Measurements from ENCODE around the gene HMG20B. TPM values are rescaled to one million over a fixed set of nuclear protein-coding genes. Genes with fewer than 3 reads are reported as not detected.

Gene HMG20B
- total RNA-seq, 4 donors from 2014 or later: 31.4 to 61.1 (median 36.6) TPM

- intact Hi-C loops (cut with DNase I; ENCODE audit: low total_unique reads): no loop called here
- peaks cover 10 to 12% of the 10 kb centered on the region in 2 donors for H3K4me1 ChIP-seq
These were observed 21.6 kb upstream of the HMG20B start for GRCh38 chr19:3550947-3551791.

DNA sequence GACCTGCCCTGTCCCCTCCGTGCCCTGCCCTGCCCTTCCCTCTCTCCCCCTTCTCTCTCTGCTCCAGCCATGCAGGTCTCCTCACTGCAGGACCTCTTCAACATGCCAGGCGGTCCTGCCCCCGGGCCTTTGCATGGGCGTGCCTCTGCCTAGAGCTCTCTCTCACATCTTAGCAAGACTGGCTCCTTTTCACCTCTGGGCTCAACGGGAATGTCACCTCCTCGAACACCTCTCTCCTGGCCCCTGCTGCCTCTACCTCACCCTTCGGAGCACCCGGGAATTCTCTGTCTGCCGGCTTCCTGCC, 21.0 kb upstream of the HMG20B start:
- Histone ChIP-seq H3K27ac (no peak overlapping the region), H3K9me3 (no peaks in the 10 kb centered on the region), H3K4me1 (peaks cover 14 to 15% of the 10 kb centered on the region in 2 donors), H3K4me3 (no peak overlapping the region), H3K27me3 (no peaks in the 10 kb centered on the region), H3K36me3 (no peaks in the 10 kb centered on the region)
- in situ Hi-C loops (cut with MboI; ENCODE audit: low sequenced_read_pairs in 4 of 4) (no loop called here), intact Hi-C loops (cut with DNase I; ENCODE audit: low total_unique reads) (no loop called here)
- ATAC-seq (no peak), DNase-seq (no peak)
- TF ChIP-seq, protein P1, sequence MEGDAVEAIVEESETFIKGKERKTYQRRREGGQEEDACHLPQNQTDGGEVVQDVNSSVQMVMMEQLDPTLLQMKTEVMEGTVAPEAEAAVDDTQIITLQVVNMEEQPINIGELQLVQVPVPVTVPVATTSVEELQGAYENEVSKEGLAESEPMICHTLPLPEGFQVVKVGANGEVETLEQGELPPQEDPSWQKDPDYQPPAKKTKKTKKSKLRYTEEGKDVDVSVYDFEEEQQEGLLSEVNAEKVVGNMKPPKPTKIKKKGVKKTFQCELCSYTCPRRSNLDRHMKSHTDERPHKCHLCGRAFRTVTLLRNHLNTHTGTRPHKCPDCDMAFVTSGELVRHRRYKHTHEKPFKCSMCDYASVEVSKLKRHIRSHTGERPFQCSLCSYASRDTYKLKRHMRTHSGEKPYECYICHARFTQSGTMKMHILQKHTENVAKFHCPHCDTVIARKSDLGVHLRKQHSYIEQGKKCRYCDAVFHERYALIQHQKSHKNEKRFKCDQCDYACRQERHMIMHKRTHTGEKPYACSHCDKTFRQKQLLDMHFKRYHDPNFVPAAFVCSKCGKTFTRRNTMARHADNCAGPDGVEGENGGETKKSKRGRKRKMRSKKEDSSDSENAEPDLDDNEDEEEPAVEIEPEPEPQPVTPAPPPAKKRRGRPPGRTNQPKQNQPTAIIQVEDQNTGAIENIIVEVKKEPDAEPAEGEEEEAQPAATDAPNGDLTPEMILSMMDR (IDR thresholded peaks at IDR 0.05 in 4 of 5, conservative IDR thresholded peaks at IDR 0.05 in 1 of 5): no peak
- TF ChIP-seq POLR2A (IDR thresholded peaks at IDR 0.05): no peak

More at GRCh38 chr19:3550947-3551791, 21.6 kb upstream of the HMG20B start:
- Histone ChIP-seq H3K4me3 (no peak overlapping the region), H3K9me3 (no peaks in the 10 kb centered on the region), H3K36me3 (no peaks in the 10 kb centered on the region), H3K27me3 (no peaks in the 10 kb centered on the region), H3K27ac (no peak overlapping the region)
- in situ Hi-C loops (cut with MboI; ENCODE audit: low sequenced_read_pairs in 4 of 4): no loop called here
- DNase-seq: no peak
- TF ChIP-seq, protein P1 (IDR thresholded peaks at IDR 0.05 in 4 of 5, conservative IDR thresholded peaks at IDR 0.05 in 1 of 5): no peak
- TF ChIP-seq POLR2A (IDR thresholded peaks at IDR 0.05): no peak
- ATAC-seq: no peak

DNA sequence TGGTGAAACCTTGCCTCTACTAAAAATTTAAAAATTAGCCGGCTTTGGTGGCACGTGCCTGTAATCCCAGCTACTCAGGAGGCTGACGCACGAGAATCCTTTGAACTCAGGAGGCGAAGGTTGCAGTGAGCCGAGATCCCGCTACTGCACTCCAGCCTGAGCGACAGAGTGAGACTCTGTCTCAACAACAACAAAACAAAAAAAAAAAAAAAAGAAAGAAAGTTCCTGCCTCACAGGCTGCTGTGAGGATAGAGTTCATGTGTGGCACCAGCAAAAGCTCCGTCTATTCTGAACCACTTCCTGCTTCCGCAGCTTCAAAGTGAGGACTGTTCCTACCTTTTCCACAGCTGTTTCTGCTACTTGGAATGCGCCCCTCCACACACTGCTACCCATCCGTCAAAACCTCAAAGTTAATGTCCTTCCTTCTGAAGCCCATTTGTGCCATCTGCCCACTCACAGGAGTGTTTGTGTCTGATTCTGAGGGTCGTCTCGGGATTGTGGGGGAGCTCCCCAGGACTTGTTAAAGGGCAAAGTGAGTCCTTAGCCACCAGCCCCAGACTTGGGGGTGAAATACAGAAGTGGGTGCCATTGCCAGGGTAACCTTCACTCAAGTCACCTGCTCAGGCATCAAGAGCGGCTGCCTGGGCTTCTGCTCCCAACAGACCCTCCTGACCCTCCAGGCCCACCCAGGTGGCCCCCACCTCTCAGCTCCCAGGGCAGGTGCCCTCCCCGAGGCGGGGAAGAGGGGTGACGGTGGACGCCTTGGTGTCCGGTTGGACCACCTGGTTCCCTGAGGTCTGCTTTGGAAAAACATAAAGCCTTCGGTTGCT, 18.3 kb upstream of the HMG20B start:
- in situ Hi-C loops (cut with MboI; ENCODE audit: low sequenced_read_pairs in 4 of 4) (no loop called here), intact Hi-C loops (cut with DNase I; ENCODE audit: low total_unique reads) (no loop called here)
- peaks cover 19 to 20% of the 10 kb centered on the region in 2 donors for H3K4me1 ChIP-seq
- H3K27me3 ChIP-seq: no peaks in the 10 kb centered on the region
- H3K4me3 ChIP-seq: no peak overlapping the region
- H3K27ac ChIP-seq: peak overlapping the region in 3 of 4 donors; percentile 5 to 45 (median 6)
- TF ChIP-seq, protein P1 (IDR thresholded peaks at IDR 0.05 in 4 of 5, conservative IDR thresholded peaks at IDR 0.05 in 1 of 5): no peak
- no peak for TF ChIP-seq POLR2A (IDR thresholded peaks at IDR 0.05)
- ATAC-seq (no peak), DNase-seq (no peak)
- no peaks in the 10 kb centered on the region for H3K36me3 ChIP-seq
- no peaks in the 10 kb centered on the region for H3K9me3 ChIP-seq

DNA sequence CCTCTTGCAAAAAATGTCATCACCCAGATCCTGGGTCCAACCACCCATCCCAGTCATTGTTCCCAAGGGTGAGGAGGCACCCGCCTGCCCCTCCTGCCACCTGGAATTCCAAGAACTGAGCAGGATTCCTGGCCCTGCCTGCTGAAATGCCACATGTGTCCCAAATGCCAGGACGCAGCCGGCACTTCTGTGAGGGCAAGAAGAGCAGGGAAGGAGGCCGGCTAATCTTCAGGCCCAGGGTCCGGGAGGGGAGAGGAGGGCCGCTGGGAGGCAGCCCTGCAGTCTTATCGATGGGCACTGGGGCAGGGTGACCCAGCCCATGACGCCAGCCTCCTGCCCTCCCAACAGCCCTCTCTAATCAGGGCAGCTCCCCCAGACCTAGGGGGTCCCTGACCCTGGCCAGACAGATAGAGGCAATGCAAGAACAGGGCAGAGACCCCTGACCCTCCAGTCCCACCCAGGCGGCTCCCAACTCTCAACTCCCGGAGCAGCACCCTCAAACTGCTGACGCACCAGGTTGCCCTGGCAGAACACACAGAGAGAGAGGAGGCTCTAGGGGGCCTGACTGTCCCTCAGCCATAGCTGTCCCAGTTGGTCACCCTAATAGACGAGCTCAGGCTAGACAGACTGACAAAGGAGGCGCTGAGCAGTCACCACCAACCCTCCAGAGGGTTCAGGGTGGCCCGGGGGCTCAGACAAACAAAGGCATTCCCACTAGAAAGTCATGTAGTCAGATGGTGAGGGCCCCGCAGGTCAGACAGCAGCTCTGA, 16.9 kb upstream of the HMG20B start:
- no peak for DNase-seq
- Histone ChIP-seq H3K9me3 (no peaks in the 10 kb centered on the region), H3K4me1 (peaks cover 19 to 20% of the 10 kb centered on the region in 2 donors), H3K4me3 (peak overlapping the region; percentile 69 to 91 (median 83)), H3K36me3 (no peaks in the 10 kb centered on the region), H3K27me3 (no peaks in the 10 kb centered on the region), H3K27ac (peak overlapping the region in 2 of 4 donors; percentile 90 to 94)
- no peak for TF ChIP-seq POLR2A (IDR thresholded peaks at IDR 0.05)
- TF ChIP-seq, protein P1 (IDR thresholded peaks at IDR 0.05 in 4 of 5, conservative IDR thresholded peaks at IDR 0.05 in 1 of 5): no peak
- intact Hi-C loops (cut with DNase I; ENCODE audit: low total_unique reads): loop anchor here (2.0 kb wide), 1 partner anchor 71 kb away; the partner anchor contains the start of gene CACTIN
- ATAC-seq: no peak
- in situ Hi-C loops (cut with MboI; ENCODE audit: low sequenced_read_pairs in 4 of 4): no loop called here
